Ovary (tissue), 3 donors: ENCODE results near the gene IGFBP1.

Source experiments
- CTCF ChIP-seq, 3 donors: fragments of 450-650 bp in 2 of 3; fragments of 200-600 bp in 1 of 3; IDR thresholded peaks; one replicate each; pipeline versions ENCODE4 v1.5.1 to v1.8.0; 2016 to 2022; ENCODE audit warnings: antibody characterized with exemption in 3 of 3, mild to moderate bottlenecking in 1 of 3
- EP300 ChIP-seq: sonication (generic); formaldehyde crosslinking; IDR thresholded peaks from one replicate; pipeline ENCODE4 v1.6.1; 2017; ENCODE audit warnings: antibody characterized with exemption
- POLR2A ChIP-seq: fragments of 450-650 bp; IDR thresholded peaks from one replicate; pipeline ENCODE4 v1.6.1; 2017; ENCODE audit warnings: antibody characterized with exemption, mild to moderate bottlenecking, moderate library complexity
- donor health status: DM: no; HTN: no; CAD: no.

GRCh38 chr7:45924283-45924682, 36.0 kb downstream of the IGFBP1 start:
- TF ChIP-seq CTCF (IDR thresholded peaks at IDR 0.05) (no peak), POLR2A (no peak), EP300 (no peak)
